ENCODE results near the gene CFAP61.

Gene CFAP61

DNA sequence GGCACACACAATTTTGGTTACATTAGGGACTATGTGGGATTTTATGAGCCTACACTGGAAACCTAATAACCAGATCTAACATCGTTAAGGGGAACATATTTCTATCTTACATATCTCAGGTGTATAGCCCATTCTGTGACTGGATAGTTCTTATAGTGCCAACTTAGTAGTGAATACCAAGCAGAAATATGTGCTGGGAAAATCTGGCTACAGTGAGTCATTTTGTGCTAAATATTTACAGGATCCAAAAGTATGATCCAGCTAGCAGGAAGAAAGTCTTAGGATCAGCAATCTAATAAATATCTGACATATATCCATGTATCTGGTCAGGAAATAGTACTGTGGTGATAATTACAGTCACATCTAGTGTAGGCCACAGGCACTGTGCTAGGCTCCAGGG, 221.0 kb downstream of the CFAP61 start:
- no peak for DNase-seq (ENCODE audit: low read depth)
- H3K4me3 ChIP-seq (replicated peaks; ENCODE audit: low read depth, low read length) = no peak overlapping the region
- TF ChIP-seq, protein P1, sequence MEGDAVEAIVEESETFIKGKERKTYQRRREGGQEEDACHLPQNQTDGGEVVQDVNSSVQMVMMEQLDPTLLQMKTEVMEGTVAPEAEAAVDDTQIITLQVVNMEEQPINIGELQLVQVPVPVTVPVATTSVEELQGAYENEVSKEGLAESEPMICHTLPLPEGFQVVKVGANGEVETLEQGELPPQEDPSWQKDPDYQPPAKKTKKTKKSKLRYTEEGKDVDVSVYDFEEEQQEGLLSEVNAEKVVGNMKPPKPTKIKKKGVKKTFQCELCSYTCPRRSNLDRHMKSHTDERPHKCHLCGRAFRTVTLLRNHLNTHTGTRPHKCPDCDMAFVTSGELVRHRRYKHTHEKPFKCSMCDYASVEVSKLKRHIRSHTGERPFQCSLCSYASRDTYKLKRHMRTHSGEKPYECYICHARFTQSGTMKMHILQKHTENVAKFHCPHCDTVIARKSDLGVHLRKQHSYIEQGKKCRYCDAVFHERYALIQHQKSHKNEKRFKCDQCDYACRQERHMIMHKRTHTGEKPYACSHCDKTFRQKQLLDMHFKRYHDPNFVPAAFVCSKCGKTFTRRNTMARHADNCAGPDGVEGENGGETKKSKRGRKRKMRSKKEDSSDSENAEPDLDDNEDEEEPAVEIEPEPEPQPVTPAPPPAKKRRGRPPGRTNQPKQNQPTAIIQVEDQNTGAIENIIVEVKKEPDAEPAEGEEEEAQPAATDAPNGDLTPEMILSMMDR (IDR thresholded peaks at IDR 0.05; ENCODE audit: low read length, missing control alignments) = no peak

GRCh38 chr20:20274821-20275220, 222.5 kb downstream of the CFAP61 start:
- TF ChIP-seq, protein P1 (IDR thresholded peaks at IDR 0.05; ENCODE audit: low read length, missing control alignments) = no peak
- no peak for DNase-seq (ENCODE audit: low read depth)
- no peak overlapping the region for H3K4me3 ChIP-seq (replicated peaks; ENCODE audit: low read depth, low read length)

DNA sequence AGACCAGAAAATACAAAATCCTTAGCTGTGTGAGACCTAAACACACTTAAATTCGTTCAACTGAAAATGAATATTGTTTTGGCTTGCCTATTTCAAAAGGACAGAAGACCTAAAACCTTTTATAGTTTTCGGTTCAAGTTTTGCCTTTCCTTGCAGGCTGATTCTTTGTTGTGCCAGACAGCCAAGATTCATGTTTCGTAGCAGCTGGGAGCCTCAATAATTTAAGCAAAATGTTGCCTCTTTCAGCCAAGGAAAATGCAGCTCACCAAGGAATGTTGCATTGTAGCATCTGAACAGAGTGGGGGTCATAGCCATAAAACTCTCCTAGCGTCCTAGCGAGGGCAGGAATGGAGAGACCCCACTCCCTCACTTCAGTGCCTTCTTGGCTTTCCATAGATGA, 223.3 kb downstream of the CFAP61 start:
- no peak overlapping the region for H3K4me3 ChIP-seq (replicated peaks; ENCODE audit: low read depth, low read length)
- TF ChIP-seq, protein P1 (IDR thresholded peaks at IDR 0.05; ENCODE audit: low read length, missing control alignments) = no peak
- DNase-seq (ENCODE audit: low read depth) = no peak

DNA sequence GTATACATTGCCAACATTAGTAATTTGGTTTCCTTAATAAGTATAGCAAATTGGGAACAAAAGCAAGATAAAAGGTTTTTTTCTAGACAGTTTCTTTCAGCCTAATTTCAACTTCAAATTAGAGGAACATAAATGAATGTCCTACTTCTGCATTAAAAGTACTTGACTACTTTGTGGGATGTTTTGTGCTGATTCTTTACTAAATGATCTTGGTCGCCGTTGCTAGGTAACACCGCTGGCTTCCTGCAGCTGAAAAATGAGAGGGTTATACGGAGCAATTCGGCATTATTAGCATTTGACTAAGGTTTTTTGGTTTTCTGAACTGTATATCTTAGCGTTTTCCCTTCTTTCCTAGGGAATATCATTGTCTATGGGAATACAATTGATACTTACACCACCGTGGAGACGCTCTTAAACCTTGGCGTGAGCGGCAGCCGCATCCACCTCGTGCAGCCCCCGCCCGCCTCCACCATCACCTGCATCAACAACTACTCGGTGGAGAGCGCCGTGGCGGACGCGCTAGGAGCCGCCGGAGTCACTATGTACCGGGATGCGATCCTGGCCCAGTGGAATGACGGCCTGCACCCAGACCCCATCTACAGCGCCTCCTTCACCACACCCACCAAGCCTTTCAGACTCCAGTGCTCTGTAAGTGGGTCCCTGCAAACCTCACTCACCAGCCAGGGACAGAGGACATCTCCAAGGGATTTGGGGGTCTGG, 224.6 kb downstream of the CFAP61 start:
- DNase-seq (ENCODE audit: low read depth) = no peak
- H3K4me3 ChIP-seq (replicated peaks; ENCODE audit: low read depth, low read length) = no peak overlapping the region
- TF ChIP-seq, protein P1 (IDR thresholded peaks at IDR 0.05; ENCODE audit: low read length, missing control alignments) = no peak

DNA sequence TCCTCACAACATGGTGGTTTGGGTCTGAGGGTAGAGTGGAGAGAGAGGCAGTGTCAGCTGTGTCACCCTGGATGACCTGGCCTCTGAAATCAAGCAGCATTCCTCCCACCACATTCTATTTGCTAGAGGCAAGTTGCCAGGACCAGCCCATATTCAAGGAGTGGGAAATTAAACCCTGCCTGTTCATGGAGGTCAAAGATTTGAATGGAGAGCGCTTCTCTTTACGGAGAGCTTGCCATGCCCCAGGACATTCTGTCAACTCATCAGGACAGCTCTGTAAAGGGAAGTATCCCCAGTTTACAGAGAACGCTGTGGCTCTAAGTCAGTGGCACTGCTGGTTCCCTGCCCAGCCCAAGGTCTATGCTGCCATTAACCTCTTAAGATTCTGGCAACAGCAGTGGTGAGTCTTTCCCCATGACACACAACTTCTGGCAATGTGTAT, 225.6 kb downstream of the CFAP61 start:
- DNase-seq (ENCODE audit: low read depth) = no peak
- no peak overlapping the region for H3K4me3 ChIP-seq (replicated peaks; ENCODE audit: low read depth, low read length)
- TF ChIP-seq, protein P1 (IDR thresholded peaks at IDR 0.05; ENCODE audit: low read length, missing control alignments) = no peak

DNA sequence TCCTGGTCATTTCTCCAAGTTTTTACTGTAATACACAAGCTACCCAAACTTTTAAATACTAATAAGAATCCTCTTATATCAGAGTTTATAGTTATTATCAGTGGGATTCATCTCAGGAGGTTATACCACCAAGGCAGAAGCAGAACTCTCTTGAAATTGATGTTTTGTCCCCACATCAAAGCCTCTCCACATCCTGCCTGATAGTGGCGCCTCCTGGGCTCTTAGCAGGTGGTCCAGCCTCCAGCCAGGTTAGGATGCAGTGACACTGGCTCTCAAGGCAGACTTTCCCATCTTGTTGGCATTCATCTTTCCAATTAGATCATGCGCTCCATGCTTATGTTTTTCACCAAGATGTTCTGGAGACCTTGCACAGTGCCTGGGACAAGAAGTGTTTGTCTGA, 233.7 kb downstream of the CFAP61 start:
- H3K4me3 ChIP-seq (replicated peaks; ENCODE audit: low read depth, low read length) = no peak overlapping the region
- TF ChIP-seq, protein P1 (IDR thresholded peaks at IDR 0.05; ENCODE audit: low read length, missing control alignments) = no peak
- no peak for DNase-seq (ENCODE audit: low read depth)

- H3K4me3 ChIP-seq (replicated peaks; ENCODE audit: low read depth, low read length) = no peak overlapping the region
- no peak for DNase-seq (ENCODE audit: low read depth)
- TF ChIP-seq, protein P1 (IDR thresholded peaks at IDR 0.05; ENCODE audit: low read length, missing control alignments) = no peak
These were observed 237.0 kb downstream of the CFAP61 start for GRCh38 chr20:20289331-20289730.

All from fibroblast of pulmonary artery (primary cell).